ENCODE measurements around the gene RIC8B.
A peak's percentile ranks its signal among the peaks of the same experiment; 100 is the strongest.

Gene RIC8B

GRCh38 chr12:106900554-106900953 is 126.1 kb downstream of the RIC8B start:
- ChIA-PET CTCF (no interaction called here), POLR2A (no interaction called here)

GRCh38 chr12:106901276-106901675 is 126.8 kb downstream of the RIC8B start:
- ChIA-PET CTCF (no interaction called here), POLR2A (no interaction called here)
- TF ChIP-seq L3MBTL2 (conservative IDR thresholded peaks at IDR 0.05): no peak
- no peak for TF ChIP-seq ZNF384 (IDR thresholded peaks at IDR 0.05)
- DNase-seq (ENCODE audit: extremely low spot score): no peak

More at GRCh38 chr12:106900554-106900953, 126.1 kb downstream of the RIC8B start:
- no peak for DNase-seq (ENCODE audit: extremely low spot score)
- TF ChIP-seq FOXA1 (IDR thresholded peaks at IDR 0.05): no peak
- no peak for TF ChIP-seq NFRKB (IDR thresholded peaks at IDR 0.05)
- no peak for TF ChIP-seq SP1 (IDR thresholded peaks at IDR 0.05)
- TF ChIP-seq BHLHE40 (IDR thresholded peaks at IDR 0.05; ENCODE audit: borderline replicate concordance): no peak
- no peak for TF ChIP-seq PKNOX1 (IDR thresholded peaks at IDR 0.05)
- TF ChIP-seq CTBP1 (IDR thresholded peaks at IDR 0.05; ENCODE audit: borderline replicate concordance): no peak
- TF ChIP-seq FOXM1 (IDR thresholded peaks at IDR 0.05; ENCODE audit: borderline replicate concordance): no peak
- no peak for TF ChIP-seq ELF4 (IDR thresholded peaks at IDR 0.05)
- no peak for TF ChIP-seq ZNF384 (IDR thresholded peaks at IDR 0.05)
- no peak for TF ChIP-seq FOXK2 (IDR thresholded peaks at IDR 0.05)
- no peak for TF ChIP-seq SUZ12 (IDR thresholded peaks at IDR 0.05)

- DNase-seq (ENCODE audit: extremely low spot score): no peak
- no peak for TF ChIP-seq TARDBP (IDR thresholded peaks at IDR 0.05)
- TF ChIP-seq FOXA1 (IDR thresholded peaks at IDR 0.05): no peak
- TF ChIP-seq FOXM1 (IDR thresholded peaks at IDR 0.05; ENCODE audit: borderline replicate concordance): no peak
- TF ChIP-seq FOXK2 (IDR thresholded peaks at IDR 0.05): no peak
- no peak for TF ChIP-seq SP1 (IDR thresholded peaks at IDR 0.05)
- TF ChIP-seq HDGF (IDR thresholded peaks at IDR 0.05; ENCODE audit: borderline replicate concordance): no peak
- TF ChIP-seq SUZ12 (IDR thresholded peaks at IDR 0.05): no peak
- TF ChIP-seq NFRKB (IDR thresholded peaks at IDR 0.05): no peak
- no peak for TF ChIP-seq PKNOX1 (IDR thresholded peaks at IDR 0.05)
- TF ChIP-seq LEF1 (IDR thresholded peaks at IDR 0.05; ENCODE audit: borderline replicate concordance): no peak
- no peak for TF ChIP-seq L3MBTL2 (conservative IDR thresholded peaks at IDR 0.05)
- no peak for TF ChIP-seq ELF4 (IDR thresholded peaks at IDR 0.05)
- no peak for TF ChIP-seq BHLHE40 (IDR thresholded peaks at IDR 0.05; ENCODE audit: borderline replicate concordance)
- no peak for TF ChIP-seq CTBP1 (IDR thresholded peaks at IDR 0.05; ENCODE audit: borderline replicate concordance)
- TF ChIP-seq ZNF384 (IDR thresholded peaks at IDR 0.05): no peak
- no peak for TF ChIP-seq ARNT (IDR thresholded peaks at IDR 0.05)
- CTCF ChIA-PET: interaction anchor here (2.5 kb wide), 1 partner anchor 17 kb away, joined by 9 read pairs; no protein-coding TSS in a partner anchor
- POLR2A ChIA-PET: no interaction called here
These were observed 127.6 kb downstream of the RIC8B start for GRCh38 chr12:106902053-106902452.

GRCh38 chr12:106903241-106903945 is 128.9 kb downstream of the RIC8B start:
- DNase-seq (ENCODE audit: extremely low spot score): peak; percentile 90
- TF ChIP-seq FOXA1 (IDR thresholded peaks at IDR 0.05) (no peak), PKNOX1 (IDR thresholded peaks at IDR 0.05) (peak; percentile 31; the same call in 1 of the 2 replicates)
- ChIA-PET CTCF (interaction anchor here (1.0 to 2.5 kb wide), 2 partner anchors 16 to 546 kb away, joined by 3 to 9 read pairs; partner anchors contain the start of gene POLR3B), POLR2A (interaction anchor here (1.3 kb wide), 1 partner anchor 545 kb away, joined by 6 read pairs; no protein-coding TSS in a partner anchor)

- POLR2A ChIA-PET: no interaction called here
- TF ChIP-seq SUZ12 (IDR thresholded peaks at IDR 0.05) (no peak), ZNF384 (IDR thresholded peaks at IDR 0.05) (no peak), CTBP1 (IDR thresholded peaks at IDR 0.05; ENCODE audit: borderline replicate concordance) (no peak), ARNT (IDR thresholded peaks at IDR 0.05) (no peak), BHLHE40 (IDR thresholded peaks at IDR 0.05; ENCODE audit: borderline replicate concordance) (no peak), TARDBP (IDR thresholded peaks at IDR 0.05) (no peak), NFRKB (IDR thresholded peaks at IDR 0.05) (no peak), HDGF (IDR thresholded peaks at IDR 0.05; ENCODE audit: borderline replicate concordance) (no peak)
- CTCF ChIA-PET: interaction anchor here (0.7 kb wide), 1 partner anchor 912 kb away, joined by 3 read pairs; no protein-coding TSS in a partner anchor
- DNase-seq (ENCODE audit: extremely low spot score): no peak
These were observed 132.2 kb downstream of the RIC8B start for GRCh38 chr12:106906715-106907114.

GRCh38 chr12:106907411-106907810 is 132.9 kb downstream of the RIC8B start:
- DNase-seq (ENCODE audit: extremely low spot score): no peak

GRCh38 chr12:106907846-106908245 is 133.4 kb downstream of the RIC8B start:
- no peak for DNase-seq (ENCODE audit: extremely low spot score)
- TF ChIP-seq TARDBP (IDR thresholded peaks at IDR 0.05) (no peak), HDGF (IDR thresholded peaks at IDR 0.05; ENCODE audit: borderline replicate concordance) (no peak), ARNT (IDR thresholded peaks at IDR 0.05) (no peak), SUZ12 (IDR thresholded peaks at IDR 0.05) (no peak), ELF4 (IDR thresholded peaks at IDR 0.05) (no peak), NFRKB (IDR thresholded peaks at IDR 0.05) (no peak), FOXA1 (IDR thresholded peaks at IDR 0.05) (no peak), SP1 (IDR thresholded peaks at IDR 0.05) (no peak), L3MBTL2 (conservative IDR thresholded peaks at IDR 0.05) (no peak), CTBP1 (IDR thresholded peaks at IDR 0.05; ENCODE audit: borderline replicate concordance) (no peak), ZNF384 (IDR thresholded peaks at IDR 0.05) (no peak), BHLHE40 (IDR thresholded peaks at IDR 0.05; ENCODE audit: borderline replicate concordance) (no peak), FOXK2 (IDR thresholded peaks at IDR 0.05) (no peak), PKNOX1 (IDR thresholded peaks at IDR 0.05) (no peak), FOXM1 (IDR thresholded peaks at IDR 0.05; ENCODE audit: borderline replicate concordance) (no peak), LEF1 (IDR thresholded peaks at IDR 0.05; ENCODE audit: borderline replicate concordance) (no peak)
- ChIA-PET CTCF (no interaction called here), POLR2A (interaction anchor here (1.3 kb wide), 1 partner anchor 23 kb away, joined by 3 read pairs; no protein-coding TSS in a partner anchor)

More at GRCh38 chr12:106907411-106907810, 132.9 kb downstream of the RIC8B start:
- TF ChIP-seq SP1 (IDR thresholded peaks at IDR 0.05) (no peak), BHLHE40 (IDR thresholded peaks at IDR 0.05; ENCODE audit: borderline replicate concordance) (no peak), L3MBTL2 (conservative IDR thresholded peaks at IDR 0.05) (no peak), FOXM1 (IDR thresholded peaks at IDR 0.05; ENCODE audit: borderline replicate concordance) (no peak)
- ChIA-PET CTCF (no interaction called here), POLR2A (no interaction called here)

All from HEK293T (cell line).